Raji (cell line): ENCODE results near the gene CCDC18.

Source experiments
- POLR2A ChIP-seq: IDR thresholded peaks from 2 replicates; pipeline ENCODE4 v1.6.1; 2011; ENCODE audit warnings: low read depth, low read length, control low read depth; ENCODE audit not compliant: insufficient read depth

CCDC18 gene

DNA sequence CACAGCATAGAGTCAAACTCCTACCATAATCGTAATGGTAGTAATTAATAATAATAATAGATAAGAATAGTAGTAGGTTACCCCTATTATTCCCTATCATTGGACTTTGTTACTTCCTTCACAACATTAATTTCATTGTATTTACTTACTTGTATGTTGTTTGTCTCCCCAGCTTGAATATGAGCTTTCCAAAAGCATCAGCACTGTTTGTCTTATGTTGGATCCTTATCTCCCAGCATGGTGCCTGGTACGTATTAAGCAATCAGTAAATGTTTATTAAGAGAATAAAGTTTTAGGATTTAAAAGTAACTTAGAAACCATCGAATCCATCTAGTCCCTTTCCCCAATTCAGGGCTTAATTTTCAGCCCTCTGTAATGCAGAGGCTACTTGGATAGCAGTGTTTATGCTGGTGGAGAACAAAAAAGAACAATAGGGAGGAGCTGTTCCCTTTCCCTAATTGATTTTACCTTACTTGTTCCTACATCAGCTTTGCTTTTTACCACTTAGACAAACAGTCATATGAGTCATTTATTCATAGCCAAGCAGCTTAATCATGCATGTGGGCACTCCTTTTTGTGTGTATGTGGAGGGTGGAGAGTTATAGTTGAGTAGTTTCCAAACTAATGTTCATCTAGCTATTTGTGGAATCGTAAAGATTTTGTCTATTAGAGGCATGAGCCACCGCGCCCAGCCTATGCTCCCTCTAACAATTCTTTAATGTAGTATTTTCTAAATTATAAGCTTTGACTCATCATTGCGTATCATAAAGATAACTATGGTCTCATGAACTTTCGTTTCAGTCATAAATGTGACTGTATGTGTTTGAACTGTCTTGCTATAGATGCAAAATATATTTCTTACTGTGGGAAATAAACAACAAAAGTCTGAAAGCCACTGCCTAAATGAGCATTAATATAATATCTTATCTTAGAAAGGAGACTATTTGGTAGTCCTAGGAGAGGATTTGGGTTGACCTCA is 144.3 kb downstream of the CCDC18 start:
- TF ChIP-seq POLR2A, result no peak
